MM.1S (cell line): ENCODE data around the gene PINK1.

Experiments
- DNase-seq: peaks from one replicate; pipeline ENCODE4 v3.0.0-alpha.2; 2015
- H2AFZ ChIP-seq: fragments of 300-600 bp; sonication (generic); 2 replicates; pipeline ENCODE4 v1.6.0; 2016; ENCODE audit warnings: antibody characterized with exemption, low read length
- H3F3A ChIP-seq: fragments of 300-600 bp; sonication (generic); 2 replicates; pipeline ENCODE4 v1.6.1; 2016; ENCODE audit warnings: mild to moderate bottlenecking, antibody characterized with exemption, low read length, moderate library complexity, mixed read lengths; ENCODE audit not compliant: insufficient read depth
- H3K27ac ChIP-seq: fragments of 300-600 bp; sonication (generic); 2 replicates; pipeline ENCODE4 v1.5.1; 2016; ENCODE audit warnings: mild to moderate bottlenecking, low read length
- H3K27me3 ChIP-seq: fragments of 300-600 bp; sonication (generic); replicated peaks from 2 replicates; pipeline ENCODE4 v1.6.0; 2016; ENCODE audit warnings: low read length; ENCODE audit not compliant: insufficient read depth
- H3K36me3 ChIP-seq: fragments of 300-600 bp; sonication (generic); replicated peaks from 2 replicates; pipeline ENCODE4 v1.6.1; 2016; ENCODE audit warnings: mild to moderate bottlenecking, low read length, mixed read lengths; ENCODE audit not compliant: insufficient read depth
- H3K4me1 ChIP-seq: fragments of 300-600 bp; sonication (generic); 2 replicates; pipeline ENCODE4 v1.6.1; 2016; ENCODE audit warnings: low read length, mixed read lengths
- H3K4me2 ChIP-seq: fragments of 300-600 bp; sonication (generic); 2 replicates; pipeline ENCODE4 v1.6.0; 2016; ENCODE audit warnings: low read depth, low read length
- H3K4me3 ChIP-seq: fragments of 300-600 bp; sonication (generic); 2 replicates; pipeline ENCODE4 v1.5.1; 2016; ENCODE audit warnings: low read length, mixed read lengths
- H3K79me2 ChIP-seq: fragments of 300-600 bp; sonication (generic); 2 replicates; pipeline ENCODE4 v1.6.1; 2016; ENCODE audit warnings: mixed run types, low read length, mixed read lengths
- H3K9ac ChIP-seq: fragments of 300-600 bp; sonication (generic); 2 replicates; pipeline ENCODE4 v1.6.1; 2016; ENCODE audit warnings: low read length, mixed read lengths
- H3K9me2 ChIP-seq: fragments of 300-600 bp; sonication (generic); replicated peaks from 2 replicates; pipeline ENCODE4 v1.6.1; 2016; ENCODE audit warnings: mild to moderate bottlenecking, low read length, mixed read lengths; ENCODE audit not compliant: insufficient read depth
- H3K9me3 ChIP-seq: fragments of 300-600 bp; sonication (generic); replicated peaks from 2 replicates; pipeline ENCODE4 v1.6.1; 2016; ENCODE audit warnings: mild to moderate bottlenecking, low read length, mixed read lengths; ENCODE audit not compliant: insufficient read depth
- H4K20me1 ChIP-seq: fragments of 300-600 bp; sonication (generic); 2 replicates; pipeline ENCODE4 v1.6.1; 2016; ENCODE audit warnings: mild to moderate bottlenecking, low read length, moderate library complexity, mixed read lengths; ENCODE audit not compliant: insufficient read depth
- EZH2 ChIP-seq: fragments of 300-600 bp; sonication (generic); optimal IDR thresholded peaks from 2 replicates; pipeline ENCODE3; 2017; ENCODE audit warnings: low read depth, mild to moderate bottlenecking, antibody characterized with exemption, low read length, mixed read lengths
- EZH2phosphoT487 ChIP-seq: fragments of 300-600 bp; sonication (generic); IDR thresholded peaks from 2 replicates; pipeline ENCODE4 v1.6.1; 2018; ENCODE audit warnings: antibody characterized with exemption, low read length
- TF ChIP-seq, protein P1 (sequence below): fragments of 300-600 bp; sonication (generic); IDR thresholded peaks from 2 replicates; pipeline ENCODE4 v1.5.1; 2016; ENCODE audit warnings: antibody characterized with exemption, low read length, mixed read lengths

The PINK1 gene

DNA sequence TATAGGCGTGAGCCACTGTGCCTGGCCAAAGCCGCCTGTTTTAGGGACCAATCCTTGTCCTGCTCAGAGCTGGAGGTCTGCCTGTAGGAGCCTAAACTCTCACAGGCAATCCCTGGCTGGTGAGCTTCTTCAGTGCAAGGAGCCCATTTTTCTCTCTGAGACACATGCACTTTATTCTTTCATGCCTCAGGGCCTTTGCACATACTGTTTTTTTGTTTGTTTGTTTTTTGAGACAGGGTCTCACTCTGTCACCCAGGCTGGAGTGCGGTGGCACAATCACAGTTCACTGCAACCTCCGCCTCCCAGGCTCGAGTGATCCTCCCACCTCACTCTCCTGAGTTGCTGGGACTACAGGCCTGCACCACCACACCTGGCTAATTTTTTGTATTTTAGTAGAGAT lies 21.6 kb upstream of the PINK1 start:
- H4K20me1 ChIP-seq: no peaks in the 10 kb centered on the region
- no peak overlapping the region for H3K4me2 ChIP-seq
- peaks cover 6% of the 10 kb centered on the region for H3K4me1 ChIP-seq
- no peak overlapping the region for H2AFZ ChIP-seq
- H3K9me2 ChIP-seq: no peaks in the 10 kb centered on the region
- H3K36me3 ChIP-seq: no peaks in the 10 kb centered on the region
- H3K4me3 ChIP-seq: no peak overlapping the region
- no peak for DNase-seq
- no peak overlapping the region for H3K9ac ChIP-seq
- no peak overlapping the region for H3K27ac ChIP-seq
- H3K9me3 ChIP-seq: no peaks in the 10 kb centered on the region
- no peaks in the 10 kb centered on the region for H3K79me2 ChIP-seq
- TF ChIP-seq EZH2: no peak
- TF ChIP-seq EZH2phosphoT487: no peak
- TF ChIP-seq, protein P1, sequence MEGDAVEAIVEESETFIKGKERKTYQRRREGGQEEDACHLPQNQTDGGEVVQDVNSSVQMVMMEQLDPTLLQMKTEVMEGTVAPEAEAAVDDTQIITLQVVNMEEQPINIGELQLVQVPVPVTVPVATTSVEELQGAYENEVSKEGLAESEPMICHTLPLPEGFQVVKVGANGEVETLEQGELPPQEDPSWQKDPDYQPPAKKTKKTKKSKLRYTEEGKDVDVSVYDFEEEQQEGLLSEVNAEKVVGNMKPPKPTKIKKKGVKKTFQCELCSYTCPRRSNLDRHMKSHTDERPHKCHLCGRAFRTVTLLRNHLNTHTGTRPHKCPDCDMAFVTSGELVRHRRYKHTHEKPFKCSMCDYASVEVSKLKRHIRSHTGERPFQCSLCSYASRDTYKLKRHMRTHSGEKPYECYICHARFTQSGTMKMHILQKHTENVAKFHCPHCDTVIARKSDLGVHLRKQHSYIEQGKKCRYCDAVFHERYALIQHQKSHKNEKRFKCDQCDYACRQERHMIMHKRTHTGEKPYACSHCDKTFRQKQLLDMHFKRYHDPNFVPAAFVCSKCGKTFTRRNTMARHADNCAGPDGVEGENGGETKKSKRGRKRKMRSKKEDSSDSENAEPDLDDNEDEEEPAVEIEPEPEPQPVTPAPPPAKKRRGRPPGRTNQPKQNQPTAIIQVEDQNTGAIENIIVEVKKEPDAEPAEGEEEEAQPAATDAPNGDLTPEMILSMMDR: no peak
- no peaks in the 10 kb centered on the region for H3F3A ChIP-seq
- H3K27me3 ChIP-seq: peaks cover 23% of the 10 kb centered on the region

- no peaks in the 10 kb centered on the region for H3K36me3 ChIP-seq
- H4K20me1 ChIP-seq: no peaks in the 10 kb centered on the region
- no peak overlapping the region for H3K9ac ChIP-seq
- H3K27me3 ChIP-seq: peaks cover 18% of the 10 kb centered on the region
- DNase-seq: no peak
- TF ChIP-seq EZH2phosphoT487: no peak
- no peak for TF ChIP-seq EZH2
- TF ChIP-seq, protein P1: no peak
- H3K4me1 ChIP-seq: peaks cover 11% of the 10 kb centered on the region
- H2AFZ ChIP-seq: no peak overlapping the region
- no peaks in the 10 kb centered on the region for H3K79me2 ChIP-seq
- H3F3A ChIP-seq: no peaks in the 10 kb centered on the region
- no peaks in the 10 kb centered on the region for H3K9me2 ChIP-seq
- no peak overlapping the region for H3K4me3 ChIP-seq
- H3K9me3 ChIP-seq: no peaks in the 10 kb centered on the region
- H3K27ac ChIP-seq: no peak overlapping the region
- no peak overlapping the region for H3K4me2 ChIP-seq
Measured at GRCh38 chr1:20612221-20612746, 21.0 kb upstream of the PINK1 start.

- Histone ChIP-seq H4K20me1 (no peaks in the 10 kb centered on the region), H3K27me3 (peaks cover 12% of the 10 kb centered on the region), H3K9me2 (no peaks in the 10 kb centered on the region), H2AFZ (no peak overlapping the region), H3F3A (no peaks in the 10 kb centered on the region), H3K27ac (no peak overlapping the region), H3K4me1 (peaks cover 11% of the 10 kb centered on the region), H3K9me3 (no peaks in the 10 kb centered on the region), H3K4me2 (no peak overlapping the region), H3K4me3 (no peak overlapping the region), H3K79me2 (no peaks in the 10 kb centered on the region), H3K36me3 (no peaks in the 10 kb centered on the region), H3K9ac (no peak overlapping the region)
- DNase-seq: no peak
- no peak for TF ChIP-seq EZH2phosphoT487
- no peak for TF ChIP-seq EZH2
- TF ChIP-seq, protein P1: no peak
Measured at GRCh38 chr1:20614131-20614579, 19.1 kb upstream of the PINK1 start.
